HUES6 (cell line): Measurements from ENCODE around the gene AMTN.
"Not testable (repeated sequence)": the region's sequence is repeated elsewhere in the genome, so short reads cannot be mapped to it uniquely, and the experiment has no call there.

ENCODE experiments used
- H3K27ac ChIP-seq: 2 replicates; pipeline ENCODE4 v1.7.0; 2013; ENCODE audit warnings: low read depth, mild to moderate bottlenecking, low read length, inconsistent platforms
- H3K27me3 ChIP-seq: 2 replicates; pipeline ENCODE4 v1.6.1; 2013; ENCODE audit warnings: low read length; ENCODE audit not compliant: control insufficient read depth, insufficient read depth
- H3K36me3 ChIP-seq: 2 replicates; pipeline ENCODE4 v1.6.1; 2013; ENCODE audit warnings: low read length; ENCODE audit not compliant: control insufficient read depth, insufficient read depth
- H3K4me1 ChIP-seq: 2 replicates; pipeline ENCODE4 v1.6.1; 2013; ENCODE audit warnings: low read length; ENCODE audit not compliant: control insufficient read depth, insufficient read depth
- H3K4me3 ChIP-seq: 2 replicates; pipeline ENCODE4 v1.5.1; 2013; ENCODE audit warnings: low read depth, low read length
- H3K9ac ChIP-seq: one replicate; pipeline ENCODE4 v1.6.1; 2013; ENCODE audit warnings: mild to moderate bottlenecking, low read length
- H3K9me3 ChIP-seq: 2 replicates; pipeline ENCODE4 v1.6.1; 2013; ENCODE audit warnings: low read depth, low read length; ENCODE audit not compliant: control insufficient read depth, insufficient read depth

The AMTN gene

GRCh38 chr4:70518269-70518668 is at the start of gene AMTN:
Gene AMTN, plus strand, starts transcription at chr4:70518569. Its CDS starts 209 bp downstream, at chr4:70518778.
- no peaks in the 10 kb centered on the region for H3K36me3 ChIP-seq
- H3K4me1 ChIP-seq: no peaks in the 10 kb centered on the region
- no peaks in the 10 kb centered on the region for H3K9me3 ChIP-seq
- no peak within 1 kb of the TSS for H3K9ac ChIP-seq
- H3K27me3 ChIP-seq: no peaks in the 10 kb centered on the region
- no peak within 1 kb of the TSS for H3K27ac ChIP-seq
- H3K4me3 ChIP-seq: no peak within 1 kb of the TSS

GRCh38 chr4:70471897-70472296 is 46.5 kb upstream of the AMTN start, which contains the start of gene MUC7:
Gene MUC7, plus strand, starts transcription at chr4:70472197. Its CDS starts 1,825 bp downstream, at chr4:70474022.
- Histone ChIP-seq H3K27ac (no peak within 1 kb of the TSS), H3K36me3 (no peaks in the 10 kb centered on the region), H3K27me3 (no peaks in the 10 kb centered on the region), H3K9me3 (no peaks in the 10 kb centered on the region), H3K4me3 (no peak within 1 kb of the TSS), H3K9ac (no peak within 1 kb of the TSS), H3K4me1 (no peaks in the 10 kb centered on the region)

- Histone ChIP-seq H3K4me3 (no peak overlapping the region), H3K9me3 (no peaks in the 10 kb centered on the region), H3K36me3 (no peaks in the 10 kb centered on the region), H3K9ac (no peak overlapping the region), H3K4me1 (no peaks in the 10 kb centered on the region), H3K27ac (no peak overlapping the region), H3K27me3 (no peaks in the 10 kb centered on the region)
Observed at GRCh38 chr4:70473679-70474078, 44.7 kb upstream of the AMTN start.

DNA sequence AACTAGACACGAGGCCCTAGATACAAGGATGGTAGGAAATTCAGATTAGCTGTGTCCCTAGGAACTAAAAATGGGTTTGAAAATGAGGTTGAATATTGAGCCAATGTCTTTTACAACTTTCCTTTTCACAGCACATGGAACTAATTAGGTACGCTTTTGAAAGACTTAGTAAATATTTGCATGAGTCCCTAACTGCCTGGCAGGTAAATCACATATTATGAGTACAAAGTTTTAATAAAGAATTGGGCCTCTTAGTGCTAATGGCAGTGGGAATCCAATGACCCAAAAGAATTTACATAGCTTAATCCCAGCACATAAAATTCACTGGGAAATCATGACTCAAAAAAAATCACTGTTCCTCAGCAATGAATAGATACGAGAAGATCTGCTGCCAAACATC is 29.6 kb upstream of the AMTN start:
- H3K4me3 ChIP-seq: no peak overlapping the region
- no peak overlapping the region for H3K9ac ChIP-seq
- no peaks in the 10 kb centered on the region for H3K9me3 ChIP-seq
- H3K27me3 ChIP-seq: no peaks in the 10 kb centered on the region
- no peaks in the 10 kb centered on the region for H3K36me3 ChIP-seq
- no peaks in the 10 kb centered on the region for H3K4me1 ChIP-seq
- H3K27ac ChIP-seq: no peak overlapping the region

DNA sequence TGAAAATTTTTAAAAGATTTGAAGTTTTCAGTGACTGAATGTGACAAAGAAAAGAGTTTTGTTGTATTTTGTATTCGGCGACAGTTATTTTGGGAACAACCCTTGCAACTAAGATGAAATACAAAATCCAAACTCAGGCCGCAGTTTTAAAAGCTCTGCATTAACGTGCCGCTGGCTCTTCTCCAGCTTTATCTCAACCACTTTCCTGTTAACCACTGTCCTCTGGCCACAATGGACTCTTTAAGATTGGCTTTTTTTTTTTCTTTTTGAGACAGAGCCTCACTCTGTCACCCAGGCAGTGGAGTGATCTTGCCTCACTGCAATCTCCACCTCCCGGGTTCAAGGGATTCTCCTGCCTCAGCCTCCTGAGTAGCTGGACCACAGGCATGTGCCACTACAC is 22.1 kb upstream of the AMTN start:
- Histone ChIP-seq H3K4me1 (no peaks in the 10 kb centered on the region), H3K9me3 (no peaks in the 10 kb centered on the region), H3K9ac (no peak overlapping the region), H3K27ac (no peak overlapping the region), H3K27me3 (no peaks in the 10 kb centered on the region), H3K4me3 (no peak overlapping the region), H3K36me3 (no peaks in the 10 kb centered on the region)

DNA sequence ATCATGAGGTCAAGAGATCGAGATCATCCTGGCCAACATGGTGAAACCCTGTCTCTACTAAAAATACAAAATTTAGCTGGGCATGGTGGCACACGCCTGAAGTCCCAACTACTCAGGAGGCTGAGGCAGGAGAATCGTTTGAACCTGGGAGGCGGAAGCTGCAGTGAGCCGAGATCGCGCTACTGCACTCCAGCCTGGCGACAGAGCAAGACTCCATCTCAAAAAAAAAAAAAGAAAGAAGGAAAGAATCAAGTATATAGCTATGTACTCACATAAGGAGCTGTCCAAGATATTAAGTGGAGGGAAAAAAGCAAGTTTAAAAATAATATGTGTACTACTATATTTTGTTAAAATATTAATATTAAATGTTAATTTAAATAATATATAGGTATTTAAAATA is 16.5 kb upstream of the AMTN start:
- not testable (repeated sequence) for H3K36me3 ChIP-seq, H3K27me3 ChIP-seq, H3K9ac ChIP-seq, H3K9me3 ChIP-seq, H3K4me3 ChIP-seq, H3K27ac ChIP-seq, H3K4me1 ChIP-seq

DNA sequence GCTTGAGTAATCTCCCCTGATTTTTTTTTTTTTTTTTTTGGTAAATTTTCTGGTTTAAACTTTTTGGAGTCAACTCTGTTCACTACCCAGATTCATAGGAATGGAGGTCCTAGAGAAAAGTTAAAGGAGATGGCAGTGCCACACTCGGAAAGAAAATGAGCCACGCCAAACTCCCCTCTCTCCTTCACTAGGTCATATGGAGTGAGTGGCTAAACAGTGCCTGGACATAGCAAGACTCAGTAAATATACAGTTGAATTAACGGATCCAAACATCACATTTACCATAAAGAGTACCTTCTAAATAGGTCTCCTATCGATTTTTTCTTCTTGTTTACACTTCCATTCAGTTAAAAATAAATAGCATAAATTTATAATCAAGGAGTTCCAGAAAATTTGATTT is 13.6 kb upstream of the AMTN start:
- peaks cover 23% of the 10 kb centered on the region; the same call in 1 of the 2 replicates for H3K27me3 ChIP-seq
- no peaks in the 10 kb centered on the region for H3K36me3 ChIP-seq

DNA sequence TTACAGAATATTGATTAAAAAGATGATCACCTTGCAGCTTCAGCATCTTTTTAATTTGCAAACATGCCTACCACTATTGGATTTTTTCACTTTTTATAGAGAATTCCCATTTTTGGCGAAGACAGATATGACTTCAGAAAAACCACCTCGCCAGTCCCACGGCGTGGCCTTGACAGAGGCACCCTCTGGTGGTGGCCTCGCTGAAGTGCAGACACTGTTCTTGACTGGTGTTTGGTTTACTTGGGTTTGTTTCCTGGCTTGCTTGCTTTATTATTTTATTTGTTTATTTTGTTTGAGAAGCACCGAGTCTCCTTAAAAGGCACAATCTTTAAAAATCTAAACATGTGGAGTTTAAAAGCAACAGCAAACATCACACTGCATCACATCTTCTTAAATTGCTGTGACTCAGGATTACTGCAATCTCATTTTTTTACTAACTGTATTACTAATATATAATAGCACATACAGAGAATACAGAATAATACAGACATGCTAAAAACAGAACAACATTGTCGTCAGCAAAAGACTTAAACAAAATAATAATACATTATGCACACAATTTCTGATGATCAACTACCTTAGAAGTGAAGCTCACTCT is 13.1 kb upstream of the AMTN start:
- Histone ChIP-seq H3K4me3 (no peak overlapping the region), H3K27ac (no peak overlapping the region), H3K36me3 (no peaks in the 10 kb centered on the region), H3K9me3 (no peaks in the 10 kb centered on the region), H3K4me1 (no peaks in the 10 kb centered on the region), H3K27me3 (peaks cover 23% of the 10 kb centered on the region; the same call in 1 of the 2 replicates), H3K9ac (no peak overlapping the region)

More for the DNA sequence above, 13.6 kb upstream of the AMTN start:
- H3K9ac ChIP-seq: no peak overlapping the region
- no peak overlapping the region for H3K27ac ChIP-seq
- no peaks in the 10 kb centered on the region for H3K9me3 ChIP-seq
- H3K4me1 ChIP-seq: no peaks in the 10 kb centered on the region
- H3K4me3 ChIP-seq: no peak overlapping the region

GRCh38 chr4:70508801-70509200 is 9.6 kb upstream of the AMTN start:
- Histone ChIP-seq H3K9me3 (no peaks in the 10 kb centered on the region), H3K4me3 (no peak overlapping the region), H3K27me3 (peaks cover 23% of the 10 kb centered on the region; the same call in 1 of the 2 replicates), H3K4me1 (no peaks in the 10 kb centered on the region), H3K9ac (no peak overlapping the region), H3K36me3 (no peaks in the 10 kb centered on the region), H3K27ac (no peak overlapping the region)

GRCh38 chr4:70511365-70511764 is 7.0 kb upstream of the AMTN start:
- no peak overlapping the region for H3K4me3 ChIP-seq
- H3K36me3 ChIP-seq: no peaks in the 10 kb centered on the region
- H3K27me3 ChIP-seq: peaks cover 23% of the 10 kb centered on the region; the same call in 1 of the 2 replicates
- H3K4me1 ChIP-seq: no peaks in the 10 kb centered on the region
- no peak overlapping the region for H3K27ac ChIP-seq
- H3K9ac ChIP-seq: no peak overlapping the region
- H3K9me3 ChIP-seq: no peaks in the 10 kb centered on the region

DNA sequence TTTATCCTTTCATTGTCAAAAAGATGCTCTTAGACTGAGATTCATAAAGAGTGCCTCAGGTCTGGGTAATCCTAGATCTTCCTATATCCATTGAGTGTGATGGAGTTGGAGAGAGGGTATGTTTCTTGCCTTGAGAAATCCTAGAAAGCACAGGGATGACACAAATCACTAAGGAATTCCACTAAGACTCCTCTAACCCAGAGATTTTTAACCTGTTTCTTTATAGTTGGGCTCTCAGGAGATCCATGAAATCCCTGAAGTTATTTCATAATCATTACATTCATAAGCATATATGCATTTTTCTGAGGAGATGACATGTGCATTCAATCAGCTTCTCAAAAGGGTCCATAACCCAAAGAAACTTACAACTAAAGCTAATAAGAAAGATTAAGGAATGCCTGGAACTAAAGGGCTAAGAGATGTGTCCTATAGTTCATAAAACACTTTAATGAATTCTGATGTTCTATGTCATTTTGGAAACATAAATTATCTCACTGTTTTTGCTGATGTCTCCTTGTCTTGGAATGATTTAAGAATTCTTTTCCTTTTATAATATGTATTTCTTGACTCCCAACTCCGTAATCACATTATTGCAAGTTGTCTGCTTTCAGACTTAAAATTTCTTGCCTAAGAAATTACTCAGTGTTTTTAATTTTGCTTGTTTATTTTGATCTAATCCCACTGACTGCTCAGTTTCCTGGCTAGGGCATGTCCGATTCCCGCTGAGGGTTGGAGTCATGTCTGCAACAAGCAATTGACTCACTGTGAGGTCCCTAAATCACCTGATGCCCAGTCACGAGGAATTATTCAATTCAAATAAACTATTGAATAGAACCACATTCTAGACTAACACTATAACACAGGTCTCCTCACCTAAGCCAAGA is 2.8 kb upstream of the AMTN start:
- H3K9ac ChIP-seq: no peak overlapping the region
- no peaks in the 10 kb centered on the region for H3K9me3 ChIP-seq
- H3K36me3 ChIP-seq: no peaks in the 10 kb centered on the region
- H3K27me3 ChIP-seq: no peaks in the 10 kb centered on the region
- H3K4me1 ChIP-seq: no peaks in the 10 kb centered on the region
- no peak overlapping the region for H3K4me3 ChIP-seq
- no peak overlapping the region for H3K27ac ChIP-seq
